PC-9 (cell line): ENCODE data around the gene EPHA2. TPM values are rescaled to one million over a fixed set of nuclear protein-coding genes. Genes with fewer than 3 reads are reported as not detected.

Experiments used
- BruUV-seq: library from RNA; stranded (reverse); fragments of 400-500 nt; replicated peaks from 2 replicates; lab custom pipeline; 2021; lab: Mats Ljungman, UMichigan
- CTCF ChIA-PET: fragments of 300-600 bp; sonication (Branson Sonifier 250); formaldehyde crosslinking; loops from one replicate; lab custom pipeline; 2022; ENCODE audit warnings: antibody characterized with exemption; lab: Charles Lee
- POLR2A ChIA-PET: fragments of 300-600 bp; sonication (Branson Sonifier 250); formaldehyde crosslinking; loops from one replicate; lab custom pipeline; 2022; ENCODE audit warnings: antibody characterized with exemption; ENCODE audit not compliant: unreplicated experiment; lab: Charles Lee
- DNase-seq, 2 experiments: peaks; one replicate each; pipeline versions ENCODE4 v3.0.0 to v3.0.0-alpha.2; 2015 to 2022; ENCODE audit warnings: mixed read lengths in 1 of 2
- H2AFZ ChIP-seq: fragments of 200-600 bp; sonication (generic); 2 replicates; pipeline ENCODE4 v1.8.1; 2017; ENCODE audit warnings: antibody characterized with exemption
- H3F3A ChIP-seq: fragments of 200-600 bp; sonication (generic); 2 replicates; pipeline ENCODE4 v1.8.1; 2017; ENCODE audit warnings: antibody characterized with exemption, mild to moderate bottlenecking, low read depth; ENCODE audit not compliant: insufficient read depth
- H3K27ac ChIP-seq: fragments of 200-600 bp; sonication (generic); 2 replicates; pipeline ENCODE4 v1.6.1; 2016; ENCODE audit warnings: mixed run types
- H3K27me3 ChIP-seq: fragments of 200-600 bp; sonication (generic); 2 replicates; pipeline ENCODE4 v1.6.1; 2016; ENCODE audit warnings: low read depth, mixed run types; ENCODE audit not compliant: insufficient read depth
- H3K36me3 ChIP-seq: fragments of 200-600 bp; sonication (generic); 2 replicates; pipeline ENCODE4 v1.6.1; 2016; ENCODE audit warnings: low read depth, mixed run types
- H3K4me1 ChIP-seq: fragments of 200-600 bp; sonication (generic); replicated peaks from 2 replicates; pipeline ENCODE4 v1.6.1; 2016; ENCODE audit warnings: mixed run types; ENCODE audit not compliant: insufficient read depth
- H3K4me2 ChIP-seq: fragments of 200-600 bp; sonication (generic); 2 replicates; pipeline ENCODE4 v1.6.1; 2017; ENCODE audit warnings: mixed run types
- H3K4me3 ChIP-seq: fragments of 200-600 bp; sonication (generic); 2 replicates; pipeline ENCODE4 v1.6.1; 2016; ENCODE audit warnings: mixed run types
- H3K79me2 ChIP-seq: fragments of 200-600 bp; sonication (generic); 2 replicates; pipeline ENCODE4 v1.6.1; 2017; ENCODE audit warnings: low read depth, mixed run types
- H3K9me2 ChIP-seq: fragments of 200-600 bp; sonication (generic); 2 replicates; pipeline ENCODE4 v1.8.1; 2017; ENCODE audit warnings: mild to moderate bottlenecking; ENCODE audit not compliant: insufficient read depth
- H3K9me3 ChIP-seq: fragments of 200-600 bp; sonication (generic); 2 replicates; pipeline ENCODE4 v1.8.1; 2016; ENCODE audit warnings: low read depth; ENCODE audit not compliant: insufficient read depth
- H4K20me1 ChIP-seq: fragments of 200-600 bp; sonication (generic); 2 replicates; pipeline ENCODE4 v1.8.1; 2017; ENCODE audit not compliant: insufficient read depth
- CTCF ChIP-seq: fragments of 200-600 bp; sonication (generic); conservative IDR thresholded peaks from 2 replicates; pipeline ENCODE4 v1.6.1; 2017; ENCODE audit warnings: mixed run types, antibody characterized with exemption, mild to moderate bottlenecking, moderate library complexity
- EZH2 ChIP-seq: fragments of 200-600 bp; sonication (generic); IDR thresholded peaks from 2 replicates; pipeline ENCODE4 v1.8.0; 2017; ENCODE audit warnings: antibody characterized with exemption, low read depth
- intact Hi-C: fragments of 100-400 bp; cut with micrococcal nuclease; formaldehyde crosslinking; loops from one replicate; pipeline ENCODE4 v1.10.0; 2022; ENCODE audit not compliant: unreplicated experiment
- total RNA-seq: library from RNA; stranded (reverse); gene quantifications from 2 replicates; pipeline ENCODE4 v1.2.3, GENCODE V29; 2021

EPHA2 gene
- total RNA-seq, 1 experiment from 2014 or later, result 48.3 TPM

GRCh38 chr1:16204216-16204615, 48.3 kb upstream of the EPHA2 start:
- no TSS peak for BruUV-seq
- Histone ChIP-seq H3F3A (peaks cover 5% of the 10 kb centered on the region; the same call in 1 of the 2 replicates), H3K9me2 (no peaks in the 10 kb centered on the region), H3K9me3 (no peaks in the 10 kb centered on the region), H3K27me3 (no peaks in the 10 kb centered on the region), H3K79me2 (peaks cover 3% of the 10 kb centered on the region; the same call in 1 of the 2 replicates), H4K20me1 (no peaks in the 10 kb centered on the region), H3K27ac (no peak overlapping the region), H3K4me3 (no peak overlapping the region), H3K4me1 (peaks cover 16% of the 10 kb centered on the region), H3K4me2 (no peak overlapping the region), H3K36me3 (no peaks in the 10 kb centered on the region), H2AFZ (no peak overlapping the region)
- ChIA-PET CTCF (no interaction called here), POLR2A (no interaction called here)
- TF ChIP-seq EZH2 (no peak), CTCF (no peak)
- intact Hi-C loops, result no loop called here
- no peak for DNase-seq

- POLR2A ChIA-PET, result no interaction called here
Measured at GRCh38 chr1:16203550-16203949, 47.7 kb upstream of the EPHA2 start.

GRCh38 chr1:16202281-16203210, 46.7 kb upstream of the EPHA2 start:
- no peak overlapping the region for H3K4me3 ChIP-seq
- CTCF ChIA-PET, result interaction anchor here (0.7 kb wide), 1 partner anchor 142 kb away, joined by 6 read pairs; no protein-coding TSS in a partner anchor
- no peak for TF ChIP-seq CTCF
- no peak for TF ChIP-seq EZH2

More at GRCh38 chr1:16203550-16203949, 47.7 kb upstream of the EPHA2 start:
- no peaks in the 10 kb centered on the region for H3K27me3 ChIP-seq
- BruUV-seq, result no TSS peak
- no peaks in the 10 kb centered on the region for H3K36me3 ChIP-seq
- no peak overlapping the region for H3K4me2 ChIP-seq
- no peaks in the 10 kb centered on the region for H3K9me2 ChIP-seq
- H2AFZ ChIP-seq, result no peak overlapping the region
- H3K4me1 ChIP-seq, result peaks cover 10% of the 10 kb centered on the region
- H3F3A ChIP-seq, result peaks cover 5% of the 10 kb centered on the region; the same call in 1 of the 2 replicates
- TF ChIP-seq CTCF (no peak), EZH2 (no peak)
- H3K9me3 ChIP-seq, result no peaks in the 10 kb centered on the region
- H3K27ac ChIP-seq, result no peak overlapping the region
- CTCF ChIA-PET, result no interaction called here
- H4K20me1 ChIP-seq, result no peaks in the 10 kb centered on the region
- peaks cover 3% of the 10 kb centered on the region; the same call in 1 of the 2 replicates for H3K79me2 ChIP-seq
- no peak for DNase-seq
- H3K4me3 ChIP-seq, result no peak overlapping the region
- intact Hi-C loops, result no loop called here

More at GRCh38 chr1:16202281-16203210, 46.7 kb upstream of the EPHA2 start:
- Histone ChIP-seq H3K27me3 (no peaks in the 10 kb centered on the region), H3K4me1 (no peaks in the 10 kb centered on the region), H2AFZ (no peak overlapping the region), H3K9me3 (no peaks in the 10 kb centered on the region), H3K9me2 (no peaks in the 10 kb centered on the region), H3K4me2 (no peak overlapping the region), H3K27ac (no peak overlapping the region), H4K20me1 (no peaks in the 10 kb centered on the region), H3K79me2 (peaks cover 3% of the 10 kb centered on the region; the same call in 1 of the 2 replicates), H3K36me3 (no peaks in the 10 kb centered on the region), H3F3A (peaks cover 5% of the 10 kb centered on the region; the same call in 1 of the 2 replicates)
- no peak for DNase-seq
- intact Hi-C loops, result no loop called here
- POLR2A ChIA-PET, result no interaction called here
- no TSS peak for BruUV-seq
